Choroid plexus epithelial cell (primary cell): ENCODE measurements around the gene UBE2D2.

ENCODE experiments used
- DNase-seq: peaks from one replicate; pipeline ENCODE4 v3.0.0-alpha.2; 2010; ENCODE audit warnings: low read depth
- H3K4me3 ChIP-seq: 2 replicates; pipeline ENCODE4 v1.5.1; 2011; ENCODE audit warnings: low read depth, mild to moderate bottlenecking, control low read depth, low read length, moderate library complexity
- TF ChIP-seq, protein P1 (sequence below): conservative IDR thresholded peaks from 2 replicates; pipeline ENCODE4 v1.5.1; 2011; ENCODE audit warnings: low read depth, mild to moderate bottlenecking, control low read depth, inconsistent platforms, low read length, moderate library complexity

The UBE2D2 gene

GRCh38 chr5:139675825-139676224, 114.7 kb downstream of the UBE2D2 start:
- no peak for DNase-seq
- TF ChIP-seq, protein P1, sequence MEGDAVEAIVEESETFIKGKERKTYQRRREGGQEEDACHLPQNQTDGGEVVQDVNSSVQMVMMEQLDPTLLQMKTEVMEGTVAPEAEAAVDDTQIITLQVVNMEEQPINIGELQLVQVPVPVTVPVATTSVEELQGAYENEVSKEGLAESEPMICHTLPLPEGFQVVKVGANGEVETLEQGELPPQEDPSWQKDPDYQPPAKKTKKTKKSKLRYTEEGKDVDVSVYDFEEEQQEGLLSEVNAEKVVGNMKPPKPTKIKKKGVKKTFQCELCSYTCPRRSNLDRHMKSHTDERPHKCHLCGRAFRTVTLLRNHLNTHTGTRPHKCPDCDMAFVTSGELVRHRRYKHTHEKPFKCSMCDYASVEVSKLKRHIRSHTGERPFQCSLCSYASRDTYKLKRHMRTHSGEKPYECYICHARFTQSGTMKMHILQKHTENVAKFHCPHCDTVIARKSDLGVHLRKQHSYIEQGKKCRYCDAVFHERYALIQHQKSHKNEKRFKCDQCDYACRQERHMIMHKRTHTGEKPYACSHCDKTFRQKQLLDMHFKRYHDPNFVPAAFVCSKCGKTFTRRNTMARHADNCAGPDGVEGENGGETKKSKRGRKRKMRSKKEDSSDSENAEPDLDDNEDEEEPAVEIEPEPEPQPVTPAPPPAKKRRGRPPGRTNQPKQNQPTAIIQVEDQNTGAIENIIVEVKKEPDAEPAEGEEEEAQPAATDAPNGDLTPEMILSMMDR: no peak
- H3K4me3 ChIP-seq: no peak overlapping the region

DNA sequence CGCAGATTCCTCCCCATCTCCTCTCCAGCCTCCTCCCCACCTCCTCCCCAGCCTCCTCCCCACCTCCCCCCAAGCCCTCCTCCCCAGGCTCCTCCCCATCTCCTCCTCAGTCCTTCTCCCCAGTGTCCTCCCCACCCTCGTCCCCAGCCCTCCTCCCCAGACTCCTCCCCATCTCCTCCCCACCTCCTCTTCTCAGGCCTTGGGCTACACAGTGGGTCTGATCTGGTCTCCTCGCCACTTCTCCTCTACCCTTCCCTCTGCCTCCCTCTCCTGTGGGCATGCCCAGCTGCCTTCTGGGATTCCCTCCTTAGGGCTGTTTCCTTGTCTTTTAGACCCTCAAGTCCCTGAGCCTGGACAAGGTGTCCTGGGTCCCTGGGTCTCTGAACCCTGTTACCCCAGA, 115.3 kb downstream of the UBE2D2 start:
- TF ChIP-seq, protein P1: no peak
- H3K4me3 ChIP-seq: no peak overlapping the region
- DNase-seq: no peak

- TF ChIP-seq, protein P1: no peak
- no peak for DNase-seq
- H3K4me3 ChIP-seq: no peak overlapping the region
These were observed 116.0 kb downstream of the UBE2D2 start for GRCh38 chr5:139676951-139677735.
